Keratinocyte (primary cell): Measurements from ENCODE around the gene CATSPERZ. TPM values are rescaled to one million over a fixed set of nuclear protein-coding genes. Genes with fewer than 3 reads are reported as not detected.

Source experiments
- DNase-seq: peaks from one replicate; pipeline ENCODE4 v3.0.0-alpha.2; 2011; ENCODE audit warnings: low read depth, missing footprints, low spot score
- FAIRE-seq: peaks from 2 replicates; lab custom pipeline; 2011; peaks lifted over from hg19 to GRCh38; lab: Jason Lieb, UNC
- H2AFZ ChIP-seq: 2 replicates; pipeline ENCODE4 v1.6.0; 2012; ENCODE audit warnings: low read length, control low read depth, inconsistent platforms; ENCODE audit not compliant: control insufficient read depth
- H3K27ac ChIP-seq: 2 replicates; pipeline ENCODE4 v1.5.1; 2011; ENCODE audit warnings: low read length; ENCODE audit not compliant: control insufficient read depth, insufficient read depth
- H3K27me3 ChIP-seq: 3 replicates; pipeline ENCODE4 v1.6.0; 2011; ENCODE audit warnings: low read length; ENCODE audit not compliant: control insufficient read depth, insufficient read depth; ENCODE audit errors: extremely low read depth
- H3K36me3 ChIP-seq, 2 experiments: 2 replicates in 1 of 2; 3 replicates in 1 of 2; pipeline ENCODE4 v1.5.1; 2011; ENCODE audit warnings: low read length in 2 of 2, mild to moderate bottlenecking in 1 of 2; ENCODE audit not compliant: control insufficient read depth in 2 of 2, insufficient read depth in 2 of 2; ENCODE audit errors: extremely low read depth in 1 of 2
- H3K4me1 ChIP-seq: 3 replicates; pipeline ENCODE4 v1.5.1; 2011; ENCODE audit warnings: low read length; ENCODE audit not compliant: control insufficient read depth, insufficient read depth; ENCODE audit errors: extremely low read depth
- H3K4me2 ChIP-seq: 3 replicates; pipeline ENCODE4 v1.6.0; 2011; ENCODE audit warnings: low read depth, low read length; ENCODE audit not compliant: control insufficient read depth, insufficient read depth; ENCODE audit errors: extremely low read depth
- H3K4me3 ChIP-seq, 3 experiments: fragments of 200-600 bp in 1 of 3; sonication (generic) in 1 of 3; 2 replicates in 2 of 3; 3 replicates in 1 of 3; pipeline ENCODE4 v1.5.1; 2011 to 2016; ENCODE audit warnings: low read length in 3 of 3, mild to moderate bottlenecking in 3 of 3, control low read depth in 2 of 3, inconsistent platforms in 1 of 3, low read depth in 1 of 3, mixed read lengths in 1 of 3, mixed run types in 1 of 3, moderate library complexity in 1 of 3; ENCODE audit not compliant: control insufficient read depth in 2 of 3, insufficient read depth in 2 of 3; ENCODE audit errors: extremely low read depth in 1 of 3
- H3K79me2 ChIP-seq: 2 replicates; pipeline ENCODE4 v1.6.0; 2012; ENCODE audit warnings: low read length; ENCODE audit not compliant: control insufficient read depth, insufficient read depth
- H3K9ac ChIP-seq: 3 replicates; pipeline ENCODE4 v1.6.0; 2011; ENCODE audit warnings: low read length; ENCODE audit not compliant: control insufficient read depth, insufficient read depth; ENCODE audit errors: extremely low read depth
- H3K9me1 ChIP-seq: 3 replicates; pipeline ENCODE4 v1.6.0; 2011; ENCODE audit warnings: low read length; ENCODE audit not compliant: control insufficient read depth, insufficient read depth; ENCODE audit errors: extremely low read depth
- H3K9me3 ChIP-seq: 2 replicates; pipeline ENCODE4 v1.5.1; 2012; ENCODE audit warnings: low read depth, low read length; ENCODE audit not compliant: control insufficient read depth
- H4K20me1 ChIP-seq: 3 replicates; pipeline ENCODE4 v1.6.0; 2011; ENCODE audit warnings: low read length; ENCODE audit not compliant: control insufficient read depth, insufficient read depth; ENCODE audit errors: extremely low read depth
- CTCF ChIP-seq, 3 experiments: IDR thresholded peaks in 1 of 3; conservative IDR thresholded peaks in 1 of 3; optimal IDR thresholded peaks in 1 of 3; 2 replicates in 2 of 3; 3 replicates in 1 of 3; pipeline versions ENCODE3 to v1.5.1; 2011; ENCODE audit warnings: low read length in 3 of 3, mild to moderate bottlenecking in 3 of 3, moderate library complexity in 2 of 3, control low read depth in 1 of 3, inconsistent platforms in 1 of 3; ENCODE audit not compliant: insufficient read depth in 2 of 3; ENCODE audit errors: extremely low read depth in 1 of 3
- EZH2 ChIP-seq: IDR thresholded peaks from one replicate; pipeline ENCODE4 v1.6.1; 2012; ENCODE audit warnings: inconsistent platforms, mild to moderate bottlenecking, low read length, moderate library complexity
- dilution Hi-C: fragments of 300-500 bp; cut with MboI; formaldehyde crosslinking; loops from one replicate; pipeline ENCODE4 v1.7.0; 2020; ENCODE audit warnings: low sequenced_read_pairs; ENCODE audit not compliant: extremely low pct_ligation_motif_present
- polyA plus RNA-seq, 5 experiments: library from polyadenylated mRNA; depleted of rRNA in 3 of 5; stranded (reverse) in 3 of 5; stranded (forward) in 1 of 5; unstranded in 1 of 5; fragments of >200 nt; gene quantifications; 1 replicate in 1 of 5; 2 replicates in 3 of 5; 3 replicates in 1 of 5; pipeline versions ENCODE4 v1.2.1 to v1.2.3, GENCODE V29; 2011 to 2012; ENCODE audit warnings: missing spikeins in 2 of 5, low read depth in 1 of 5, low replicate concordance in 1 of 5

The CATSPERZ gene
- polyA plus RNA-seq, 1 donor (not counting 4 experiments of a cell fraction or from before 2014, with no cell fraction given) = 0.29 TPM

- DNase-seq (no peak), FAIRE-seq (no peak)
- Histone ChIP-seq H3K4me3 (peak overlapping the region; percentile 77 to 96 (median 96)), H3K27ac (peak overlapping the region; percentile 61), H3K4me2 (peak overlapping the region; percentile 87), H3K79me2 (peaks cover 37% of the 10 kb centered on the region), H3K9ac (peak overlapping the region; percentile 90), H3K27me3 (no peaks in the 10 kb centered on the region), H3K36me3 (peaks cover 19 to 30% of the 10 kb centered on the region in 2 experiments), H4K20me1 (peaks cover 8% of the 10 kb centered on the region), H2AFZ (no peak overlapping the region), H3K9me1 (no peaks in the 10 kb centered on the region), H3K4me1 (peaks cover 26% of the 10 kb centered on the region), H3K9me3 (no peaks in the 10 kb centered on the region)
- TF ChIP-seq EZH2 (no peak), CTCF (optimal IDR thresholded peaks at IDR 0.05 in 1 of 3, IDR thresholded peaks at IDR 0.05 in 1 of 3, conservative IDR thresholded peaks at IDR 0.05 in 1 of 3; ENCODE audit: extremely low read depth in 1 of 3, insufficient read depth in 2 of 3, low read length in 3 of 3) (peak in 2 of 3 experiments; percentile 40 to 67)
- dilution Hi-C loops = no loop called here
These were observed 47.9 kb upstream of the CATSPERZ start for GRCh38 chr11:64252003-64252872.

DNA sequence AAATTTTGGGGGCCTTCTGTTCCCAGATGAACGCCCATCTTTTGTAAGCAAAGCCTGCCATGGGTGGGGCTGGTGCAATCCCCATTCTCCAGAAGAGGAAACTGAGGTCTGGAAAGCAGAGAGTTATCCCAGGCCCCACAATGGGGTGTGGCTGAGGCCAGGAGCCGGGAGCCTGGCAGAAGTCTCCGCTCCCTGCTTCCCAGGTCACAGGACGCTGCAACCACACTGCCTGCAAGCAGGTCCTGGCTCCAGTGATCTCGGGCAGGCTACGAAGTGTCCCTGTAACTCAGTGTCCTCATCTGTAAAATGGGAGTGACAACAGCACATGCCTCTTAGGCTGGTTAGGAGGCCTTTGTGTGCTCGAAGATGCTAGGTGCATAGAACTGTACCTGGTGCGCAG, 47.1 kb upstream of the CATSPERZ start:
- H3K9ac ChIP-seq = peak overlapping the region; percentile 90
- no peak for DNase-seq
- no peaks in the 10 kb centered on the region for H3K27me3 ChIP-seq
- TF ChIP-seq CTCF (optimal IDR thresholded peaks at IDR 0.05 in 1 of 3, IDR thresholded peaks at IDR 0.05 in 1 of 3, conservative IDR thresholded peaks at IDR 0.05 in 1 of 3; ENCODE audit: extremely low read depth in 1 of 3, insufficient read depth in 2 of 3, low read length in 3 of 3) (no peak), EZH2 (no peak)
- H3K4me1 ChIP-seq = peaks cover 21% of the 10 kb centered on the region
- H3K79me2 ChIP-seq = peaks cover 37% of the 10 kb centered on the region
- no peak for FAIRE-seq
- peak overlapping the region; percentile 87 for H3K4me2 ChIP-seq
- dilution Hi-C loops = no loop called here
- peak overlapping the region; percentile 77 to 96 (median 96) for H3K4me3 ChIP-seq
- peaks cover 19 to 30% of the 10 kb centered on the region in 2 experiments for H3K36me3 ChIP-seq
- no peak overlapping the region for H2AFZ ChIP-seq
- H3K9me3 ChIP-seq = no peaks in the 10 kb centered on the region
- no peak overlapping the region for H3K27ac ChIP-seq
- H4K20me1 ChIP-seq = peaks cover 8% of the 10 kb centered on the region
- no peaks in the 10 kb centered on the region for H3K9me1 ChIP-seq
